ENCODE results near the gene GON4L.
"Not testable (repeated sequence)": the region's sequence is repeated elsewhere in the genome, so short reads cannot be mapped to it uniquely, and the experiment has no call there.

Gene GON4L

DNA sequence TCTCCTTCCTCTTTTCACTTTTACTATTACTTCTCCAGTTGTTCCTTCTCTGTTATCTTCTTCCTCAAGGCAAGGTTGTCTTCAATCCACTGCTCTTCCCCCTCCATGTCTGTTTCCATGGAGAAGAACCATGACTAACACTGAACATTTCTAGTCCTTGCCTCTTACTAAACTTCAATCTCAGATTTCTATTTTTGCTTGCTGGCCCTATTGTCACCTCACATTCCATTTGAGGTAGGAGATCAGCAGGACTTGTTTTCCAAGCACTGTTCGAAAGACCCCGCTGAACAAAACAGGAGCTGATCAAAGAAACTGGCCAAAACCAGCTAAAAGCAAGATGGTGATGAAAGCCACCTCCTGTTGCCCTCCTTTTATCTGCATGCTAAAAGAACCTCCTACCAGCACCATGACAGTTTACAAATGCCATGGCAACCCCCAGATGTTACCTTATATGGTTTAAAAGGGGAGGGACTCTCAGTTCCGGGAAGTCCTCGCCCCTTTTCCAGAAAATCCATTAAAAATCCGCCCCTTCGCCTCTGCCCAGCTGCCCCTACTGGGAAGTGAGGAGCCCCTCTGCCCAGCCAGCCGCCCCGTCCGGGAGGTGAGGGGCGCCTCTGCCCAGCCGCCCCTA, 22.6 kb downstream of the GON4L start:
- no peak overlapping the region for H3K4me3 ChIP-seq (ENCODE audit: low read length)
- peak; percentile 10 for DNase-seq (ENCODE audit: low read depth, low spot score)

DNA sequence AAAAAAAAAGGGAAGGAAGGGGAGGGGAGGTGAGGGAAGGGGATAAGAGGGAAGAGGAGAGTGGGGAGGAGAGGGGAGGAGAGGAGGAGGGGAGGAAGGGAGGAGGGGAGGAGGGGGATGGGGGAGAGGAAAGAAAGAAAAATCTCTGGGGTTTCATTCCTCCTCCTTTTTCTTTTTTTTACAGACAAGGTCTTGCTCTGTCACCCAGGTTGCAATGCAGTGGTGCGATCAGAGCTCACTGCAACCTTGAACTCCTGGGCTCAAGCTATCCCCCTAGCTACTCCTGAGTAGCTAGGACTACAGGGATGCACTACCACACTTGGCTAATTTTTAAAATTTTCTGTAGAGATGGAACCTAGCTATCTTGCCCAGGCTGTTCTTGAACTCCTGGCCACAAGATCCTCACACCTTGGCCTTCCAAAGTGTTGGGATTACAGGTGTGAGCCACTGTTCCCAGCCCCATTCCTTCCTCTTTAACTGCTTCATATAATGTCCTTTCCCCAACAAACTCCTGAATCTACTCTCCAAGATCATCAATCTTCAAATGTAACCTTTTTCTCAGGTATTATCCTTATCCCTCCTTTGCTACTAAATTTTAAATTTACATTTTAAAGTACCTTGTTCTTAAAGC, 23.2 kb downstream of the GON4L start:
- no peak for DNase-seq (ENCODE audit: low read depth, low spot score)
- H3K4me3 ChIP-seq (ENCODE audit: low read length): no peak overlapping the region

DNA sequence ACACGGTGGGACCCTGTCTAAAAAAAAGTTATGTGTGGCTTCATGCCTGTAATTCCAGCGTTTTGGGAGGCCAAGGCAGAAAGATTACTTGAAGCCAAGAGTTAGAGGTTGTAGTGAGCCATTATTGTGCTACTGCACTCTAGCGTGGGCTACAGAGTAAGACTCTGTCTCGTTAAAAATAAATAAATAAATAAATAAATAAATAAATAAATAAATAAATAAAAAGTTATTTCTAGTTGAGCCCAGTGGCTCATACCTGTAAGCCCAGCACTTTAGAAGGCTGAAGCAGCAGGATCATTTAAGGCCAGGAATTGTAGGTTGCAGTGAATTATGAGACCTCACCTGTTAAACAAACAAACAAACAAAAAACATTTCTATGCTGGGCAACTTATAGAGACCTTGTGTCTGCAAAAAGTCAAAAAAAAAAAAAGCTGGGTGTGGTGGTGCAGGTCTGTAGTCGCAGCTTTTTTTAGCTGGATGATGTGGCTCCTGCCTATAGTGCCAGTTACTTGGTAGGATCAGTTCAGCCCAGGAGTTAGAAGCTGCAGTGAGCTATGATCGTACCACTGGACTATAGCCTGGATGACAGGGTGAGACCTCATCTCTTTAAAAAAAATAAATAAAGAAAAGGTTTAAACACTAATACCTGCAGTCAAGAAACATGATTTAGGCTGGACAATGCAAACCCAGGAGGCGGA, 25.6 kb downstream of the GON4L start:
- H3K4me3 ChIP-seq (ENCODE audit: low read length): no peak overlapping the region
- DNase-seq (ENCODE audit: low read depth, low spot score): no peak

DNA sequence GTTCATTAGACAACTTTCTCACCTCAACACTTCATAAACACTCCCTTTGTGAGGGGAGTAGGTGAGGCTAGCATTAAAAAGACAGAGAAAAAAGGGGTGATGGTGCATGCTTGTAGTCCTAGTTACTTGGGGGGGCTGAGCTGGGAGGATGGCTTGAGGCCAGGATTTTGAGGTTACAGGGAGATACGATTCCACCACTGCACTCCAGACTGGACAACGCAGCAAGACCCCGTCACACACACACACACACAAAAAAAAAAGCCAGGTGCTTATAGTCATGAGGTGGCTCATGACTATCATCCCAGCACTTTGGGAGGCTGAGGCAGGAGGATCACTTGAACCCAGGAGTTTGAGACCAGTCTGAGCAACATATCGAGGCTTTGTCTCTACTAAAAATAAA, 29.6 kb downstream of the GON4L start:
- H3K4me3 ChIP-seq (ENCODE audit: low read length): no peak overlapping the region
- DNase-seq (ENCODE audit: low read depth, low spot score): no peak

DNA sequence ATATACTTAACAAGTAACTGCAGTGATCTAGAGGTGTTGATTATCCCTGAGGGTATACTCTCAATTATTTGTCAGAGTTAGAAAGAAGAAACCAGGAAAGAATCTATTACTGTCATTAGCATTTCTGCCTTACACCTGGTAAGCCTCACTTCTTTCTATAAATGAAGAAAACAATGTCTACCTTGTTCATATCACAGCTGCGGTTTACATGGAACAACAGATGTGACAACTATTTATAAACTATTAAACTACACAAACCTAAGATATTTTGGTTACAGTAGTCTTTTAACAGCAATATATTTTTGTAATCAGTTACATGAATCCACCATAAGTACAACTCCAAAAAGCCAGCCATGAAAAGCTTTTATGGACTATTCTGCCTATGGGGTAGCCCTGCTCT, 40.7 kb downstream of the GON4L start:
- H3K4me3 ChIP-seq (ENCODE audit: low read length): no peak overlapping the region

GRCh38 chr1:155813672-155814071, 43.3 kb downstream of the GON4L start:
- no peak for DNase-seq (ENCODE audit: low read depth, low spot score)
- no peak overlapping the region for H3K4me3 ChIP-seq (ENCODE audit: low read length)

More for the DNA sequence above, 40.7 kb downstream of the GON4L start:
- DNase-seq (ENCODE audit: low read depth, low spot score): no peak

DNA sequence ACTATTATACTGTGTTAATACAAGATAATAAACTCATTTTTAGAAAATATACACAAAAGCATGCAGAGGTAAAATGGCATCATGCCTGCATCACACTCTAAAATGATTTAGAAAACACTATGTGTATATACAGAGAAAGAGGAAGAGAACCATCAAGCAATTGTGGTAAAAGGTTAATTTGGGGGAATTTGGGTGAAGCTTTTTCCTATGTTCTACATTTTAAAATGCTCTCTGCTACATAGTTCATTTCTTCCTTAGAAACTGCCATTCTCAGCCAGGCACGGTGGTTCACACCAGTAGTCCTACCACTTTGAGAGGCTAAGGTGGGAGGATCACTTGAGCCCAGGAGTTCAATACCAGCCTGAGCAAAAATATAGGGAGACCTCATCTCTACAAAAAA, 44.1 kb downstream of the GON4L start:
- DNase-seq (ENCODE audit: low read depth, low spot score): no peak
- no peak overlapping the region for H3K4me3 ChIP-seq (ENCODE audit: low read length)

DNA sequence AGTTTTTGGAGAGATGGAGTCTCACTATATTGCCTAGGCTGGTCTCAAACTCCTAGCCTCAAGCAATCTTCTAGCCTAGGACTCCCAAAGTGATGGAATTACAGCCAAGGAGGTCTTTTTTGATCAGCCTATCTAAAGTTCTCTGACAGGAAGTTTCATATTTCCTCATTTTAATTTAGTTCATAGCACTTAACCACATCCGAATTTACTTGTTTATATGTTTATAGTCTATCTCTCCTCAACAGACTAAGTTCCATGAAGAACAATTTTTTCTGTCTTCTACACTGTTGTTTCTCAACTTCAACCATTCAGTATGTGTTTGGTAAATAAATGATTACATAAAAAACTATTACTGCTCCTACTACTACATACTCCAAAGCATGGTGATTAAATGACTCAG, 47.9 kb downstream of the GON4L start:
- no peak overlapping the region for H3K4me3 ChIP-seq (ENCODE audit: low read length)
- DNase-seq (ENCODE audit: low read depth, low spot score): peak; percentile 3

DNA sequence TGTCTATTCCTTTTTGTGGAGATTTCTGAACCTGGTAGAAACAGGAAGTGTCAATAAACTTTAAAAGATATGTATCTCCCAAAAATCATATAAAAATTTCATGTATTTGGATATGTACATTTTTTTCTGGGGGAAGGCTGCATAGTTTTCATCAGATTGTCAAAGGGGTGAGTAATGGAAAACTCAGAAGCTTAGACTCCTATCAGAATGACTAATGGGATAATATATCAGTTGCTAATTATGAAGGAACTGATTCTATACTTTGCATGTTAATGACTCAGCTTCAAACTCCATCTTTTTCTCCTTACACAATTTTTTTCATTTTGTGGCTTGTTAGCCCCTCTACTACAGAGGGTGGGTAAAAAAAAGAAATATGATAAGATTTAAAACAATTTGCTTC, 55.9 kb downstream of the GON4L start:
- no peak for DNase-seq (ENCODE audit: low read depth, low spot score)
- no peak overlapping the region for H3K4me3 ChIP-seq (ENCODE audit: low read length)

GRCh38 chr1:155795618-155796017, 61.4 kb downstream of the GON4L start:
- not testable (repeated sequence) for DNase-seq (ENCODE audit: low read depth, low spot score); H3K4me3 ChIP-seq (ENCODE audit: low read length)

- no peak for DNase-seq (ENCODE audit: low read depth, low spot score)
These were observed 62.3 kb downstream of the GON4L start for GRCh38 chr1:155794605-155795245.

GRCh38 chr1:155793213-155793612, 63.8 kb downstream of the GON4L start:
- DNase-seq (ENCODE audit: low read depth, low spot score): no peak
- no peak overlapping the region for H3K4me3 ChIP-seq (ENCODE audit: low read length)

More at GRCh38 chr1:155794605-155795245, 62.3 kb downstream of the GON4L start:
- H3K4me3 ChIP-seq (ENCODE audit: low read length): no peak overlapping the region

GRCh38 chr1:155777582-155777981, 79.4 kb downstream of the GON4L start:
- H3K4me3 ChIP-seq (ENCODE audit: low read length): no peak overlapping the region
- DNase-seq (ENCODE audit: low read depth, low spot score): no peak

DNA sequence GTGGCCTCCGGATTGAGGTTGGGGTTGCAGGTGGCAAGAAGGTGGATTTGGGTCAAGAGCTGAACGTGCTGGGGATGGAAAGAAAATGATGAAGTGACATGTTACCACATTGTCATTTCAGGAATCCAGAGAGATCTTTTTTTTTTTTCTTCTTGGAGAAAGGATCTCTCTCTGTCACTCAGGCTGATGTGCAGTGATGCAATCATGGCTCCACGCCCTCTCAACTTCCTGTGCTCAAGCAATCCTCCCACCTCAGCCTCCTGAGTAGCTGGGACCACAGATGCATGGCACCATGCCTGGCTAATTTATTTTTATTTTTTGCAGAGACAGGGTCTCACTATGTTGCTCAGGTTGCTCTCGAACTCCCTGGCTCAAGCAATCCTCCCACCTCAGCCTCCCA, 80.6 kb downstream of the GON4L start:
- peak; percentile 1 for DNase-seq (ENCODE audit: low read depth, low spot score)
- no peak overlapping the region for H3K4me3 ChIP-seq (ENCODE audit: low read length)

DNA sequence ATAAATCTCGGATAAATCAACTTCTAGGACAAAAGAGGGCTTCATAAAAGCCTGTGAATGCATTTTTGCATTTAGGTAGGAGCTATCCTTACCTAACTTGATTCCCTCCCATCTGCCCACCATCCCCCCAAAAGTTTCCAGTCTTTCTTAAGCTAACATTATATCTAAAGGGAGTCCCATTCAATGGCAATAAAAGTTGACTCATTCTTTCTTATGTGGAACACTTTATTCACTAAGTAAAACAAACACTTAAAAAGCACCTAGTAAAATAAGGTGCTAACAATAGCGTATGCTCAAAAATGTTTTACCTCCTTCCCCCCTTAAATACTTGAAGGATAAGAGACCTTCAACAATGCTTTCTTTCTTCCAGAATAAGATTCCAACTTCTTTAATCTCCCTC, 83.8 kb downstream of the GON4L start:
- no peak for DNase-seq (ENCODE audit: low read depth, low spot score)
- no peak overlapping the region for H3K4me3 ChIP-seq (ENCODE audit: low read length)

GRCh38 chr1:155769257-155769656, 87.8 kb downstream of the GON4L start:
- H3K4me3 ChIP-seq (ENCODE audit: low read length): no peak overlapping the region
- DNase-seq (ENCODE audit: low read depth, low spot score): no peak

DNA sequence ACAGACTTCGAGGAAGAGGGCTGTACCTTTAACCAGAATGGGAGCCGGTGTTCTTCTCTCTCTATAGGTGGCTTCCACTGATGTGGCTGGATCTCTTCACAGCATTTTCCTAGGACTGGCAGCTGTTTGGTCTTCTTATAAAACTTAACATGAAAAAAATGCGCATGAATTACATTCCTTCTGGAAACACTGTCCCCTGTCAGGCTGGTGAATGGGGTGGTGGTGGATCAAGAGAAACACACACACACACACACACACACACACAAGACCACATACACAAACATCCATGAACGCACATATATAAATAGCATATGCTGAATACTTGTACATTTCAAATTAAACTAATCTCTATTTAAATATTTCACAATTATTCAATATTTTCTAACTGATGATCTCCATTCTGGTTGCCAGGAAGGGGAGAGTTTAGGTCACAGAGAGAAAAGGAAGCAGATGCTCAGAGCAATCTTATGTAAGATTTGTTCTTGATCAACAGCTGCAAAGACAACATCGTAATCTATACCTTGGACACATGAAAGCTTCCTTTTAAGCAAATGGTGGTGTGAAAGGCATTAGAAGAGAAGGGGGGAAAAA, 89.5 kb downstream of the GON4L start:
- DNase-seq (ENCODE audit: low read depth, low spot score); H3K4me3 ChIP-seq (ENCODE audit: low read length): not testable (repeated sequence)

GRCh38 chr1:155763989-155764388, 93.0 kb downstream of the GON4L start:
- not testable (repeated sequence) for DNase-seq (ENCODE audit: low read depth, low spot score); H3K4me3 ChIP-seq (ENCODE audit: low read length)

GRCh38 chr1:155763090-155763815, 93.8 kb downstream of the GON4L start:
- H3K4me3 ChIP-seq (ENCODE audit: low read length); DNase-seq (ENCODE audit: low read depth, low spot score): not testable (repeated sequence)
